ENCODE data around the gene WDR74.

WDR74 gene

GRCh38 chr11:62794201-62794775 lies 45.1 kb downstream of the WDR74 start:
- no peak for DNase-seq (ENCODE audit: low read depth in 2 of 2)

GRCh38 chr11:62792202-62792575 lies 47.2 kb downstream of the WDR74 start:
- no peak for DNase-seq (ENCODE audit: low read depth in 2 of 2)

- peak; percentile 82 to 83 for DNase-seq (ENCODE audit: low read depth in 2 of 2)
Observed at GRCh38 chr11:62791501-62792201, 47.7 kb downstream of the WDR74 start, which contains the start of gene TMEM223. TSS of gene TMEM223 (minus strand) at chr11:62792006. CDS start at chr11:62791994, 12 bp downstream.

DNA sequence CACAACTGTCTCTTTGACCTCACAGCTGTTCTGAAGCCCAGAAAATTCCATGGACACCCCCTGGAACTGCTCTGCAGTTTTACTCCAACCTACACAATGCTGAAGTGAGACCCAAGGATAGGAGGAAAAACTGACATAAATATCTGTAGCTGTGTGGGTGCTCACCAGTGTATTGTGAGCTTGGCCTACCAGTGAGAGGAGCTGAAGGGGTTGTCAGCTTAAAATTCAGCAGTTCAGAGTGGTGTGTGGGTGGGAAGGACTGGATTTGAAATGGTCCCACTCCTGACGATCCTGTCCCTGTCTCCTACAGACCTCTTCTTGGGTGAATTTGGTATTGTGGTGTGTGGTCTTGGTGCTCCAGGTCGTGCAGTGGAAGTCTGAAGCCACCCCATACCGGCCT lies 49.8 kb downstream of the WDR74 start:
- no peak for DNase-seq (ENCODE audit: low read depth in 2 of 2)

GRCh38 chr11:62788991-62789390 lies 50.4 kb downstream of the WDR74 start:
- no peak for DNase-seq (ENCODE audit: low read depth in 2 of 2)

DNA sequence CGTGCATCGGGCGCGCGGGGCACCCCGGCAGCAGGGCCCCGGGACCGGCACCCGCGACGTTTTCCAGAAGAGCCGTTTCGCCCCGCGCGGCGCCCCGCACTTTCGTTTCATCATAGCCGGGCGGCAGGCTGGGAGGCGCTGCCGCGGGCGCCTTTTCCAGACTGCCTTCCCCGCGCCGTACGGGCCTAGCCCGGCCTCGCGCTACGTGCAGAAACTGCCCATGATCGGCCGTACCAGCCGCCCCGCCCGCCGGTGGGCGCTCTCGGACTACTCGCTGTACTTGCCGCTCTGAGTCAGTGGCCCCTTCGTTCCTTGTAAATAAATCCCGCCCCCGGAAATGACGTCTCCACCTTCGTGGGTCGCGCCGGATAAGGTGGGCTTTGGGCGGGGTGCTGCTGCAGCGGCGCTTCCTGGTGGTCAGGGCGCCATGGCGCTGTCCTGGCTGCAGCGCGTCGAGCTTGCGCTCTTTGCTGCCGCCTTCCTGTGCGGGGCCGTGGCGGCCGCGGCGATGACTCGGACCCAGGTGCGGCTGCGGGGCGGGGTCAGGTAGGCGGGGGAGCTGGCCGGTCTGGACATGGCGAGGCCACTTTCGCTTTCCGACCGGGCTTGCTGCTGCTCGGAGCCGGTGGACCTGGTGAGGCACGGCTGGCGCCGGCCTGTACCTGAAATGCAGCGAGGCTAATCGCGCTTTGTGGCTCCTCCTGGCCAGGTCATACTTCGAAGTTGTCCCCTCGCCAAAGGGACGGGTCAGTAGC lies 52.2 kb downstream of the WDR74 start, which contains the start of gene TMEM179B:
TMEM179B (plus strand) TSS at position 398 of the 755 bp plus-strand sequence; CDS start at position 428, 30 bp downstream.
- DNase-seq (ENCODE audit: low read depth in 2 of 2), result peak; percentile 95 to 98

GRCh38 chr11:62786318-62787004 lies 52.9 kb downstream of the WDR74 start:
- peak; percentile 61 to 75 for DNase-seq (ENCODE audit: low read depth in 2 of 2)
